SK-N-MC (cell line): Measurements from ENCODE around the gene ALPK1.

ENCODE experiments used
- EZH2 ChIP-seq: fragments of 200-600 bp; sonication (generic); IDR thresholded peaks from one replicate; pipeline ENCODE4 v1.6.1; 2017; ENCODE audit warnings: antibody characterized with exemption
- POLR2AphosphoS5 ChIP-seq: IDR thresholded peaks from 2 replicates; pipeline ENCODE4 v1.6.1; 2012; ENCODE audit warnings: mild to moderate bottlenecking, low read depth, low read length, borderline replicate concordance

DNA sequence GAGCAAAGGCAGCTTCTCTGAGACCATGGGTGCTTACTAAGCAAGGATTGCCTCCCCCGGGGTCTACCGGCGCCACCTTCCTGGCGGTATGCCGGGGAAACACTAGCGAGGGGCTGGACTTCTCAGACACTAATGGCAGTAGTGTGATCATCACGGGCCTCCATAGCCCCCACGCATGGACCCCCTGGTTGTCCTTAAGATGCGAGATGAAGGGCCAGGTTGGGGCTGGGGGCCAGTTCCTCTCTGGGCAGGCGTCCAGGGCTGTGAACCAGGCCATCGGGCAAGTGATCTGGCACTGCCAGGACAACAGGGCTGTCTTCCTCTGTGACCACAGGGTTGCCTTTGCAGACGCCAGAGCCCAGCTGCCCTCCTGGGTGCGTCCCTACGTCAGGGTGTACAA, 60.7 kb downstream of the ALPK1 start:
- TF ChIP-seq EZH2 (no peak), POLR2AphosphoS5 (no peak)
